MM.1S (cell line): ENCODE measurements around the gene MLH3.

Experiments
- DNase-seq: peaks from one replicate; pipeline ENCODE4 v3.0.0-alpha.2; 2015
- H2AFZ ChIP-seq: fragments of 300-600 bp; sonication (generic); 2 replicates; pipeline ENCODE4 v1.6.0; 2016; ENCODE audit warnings: antibody characterized with exemption, low read length
- H3F3A ChIP-seq: fragments of 300-600 bp; sonication (generic); 2 replicates; pipeline ENCODE4 v1.6.1; 2016; ENCODE audit warnings: mild to moderate bottlenecking, antibody characterized with exemption, low read length, moderate library complexity, mixed read lengths; ENCODE audit not compliant: insufficient read depth
- H3K27ac ChIP-seq: fragments of 300-600 bp; sonication (generic); 2 replicates; pipeline ENCODE4 v1.5.1; 2016; ENCODE audit warnings: mild to moderate bottlenecking, low read length
- H3K27me3 ChIP-seq: fragments of 300-600 bp; sonication (generic); replicated peaks from 2 replicates; pipeline ENCODE4 v1.6.0; 2016; ENCODE audit warnings: low read length; ENCODE audit not compliant: insufficient read depth
- H3K36me3 ChIP-seq: fragments of 300-600 bp; sonication (generic); replicated peaks from 2 replicates; pipeline ENCODE4 v1.6.1; 2016; ENCODE audit warnings: mild to moderate bottlenecking, low read length, mixed read lengths; ENCODE audit not compliant: insufficient read depth
- H3K4me1 ChIP-seq: fragments of 300-600 bp; sonication (generic); 2 replicates; pipeline ENCODE4 v1.6.1; 2016; ENCODE audit warnings: low read length, mixed read lengths
- H3K4me2 ChIP-seq: fragments of 300-600 bp; sonication (generic); 2 replicates; pipeline ENCODE4 v1.6.0; 2016; ENCODE audit warnings: low read depth, low read length
- H3K4me3 ChIP-seq: fragments of 300-600 bp; sonication (generic); 2 replicates; pipeline ENCODE4 v1.5.1; 2016; ENCODE audit warnings: low read length, mixed read lengths
- H3K79me2 ChIP-seq: fragments of 300-600 bp; sonication (generic); 2 replicates; pipeline ENCODE4 v1.6.1; 2016; ENCODE audit warnings: mixed run types, low read length, mixed read lengths
- H3K9ac ChIP-seq: fragments of 300-600 bp; sonication (generic); 2 replicates; pipeline ENCODE4 v1.6.1; 2016; ENCODE audit warnings: low read length, mixed read lengths
- H3K9me2 ChIP-seq: fragments of 300-600 bp; sonication (generic); replicated peaks from 2 replicates; pipeline ENCODE4 v1.6.1; 2016; ENCODE audit warnings: mild to moderate bottlenecking, low read length, mixed read lengths; ENCODE audit not compliant: insufficient read depth
- H3K9me3 ChIP-seq: fragments of 300-600 bp; sonication (generic); replicated peaks from 2 replicates; pipeline ENCODE4 v1.6.1; 2016; ENCODE audit warnings: mild to moderate bottlenecking, low read length, mixed read lengths; ENCODE audit not compliant: insufficient read depth
- H4K20me1 ChIP-seq: fragments of 300-600 bp; sonication (generic); 2 replicates; pipeline ENCODE4 v1.6.1; 2016; ENCODE audit warnings: mild to moderate bottlenecking, low read length, moderate library complexity, mixed read lengths; ENCODE audit not compliant: insufficient read depth
- CTCF ChIP-seq: fragments of 300-600 bp; sonication (generic); IDR thresholded peaks from 2 replicates; pipeline ENCODE4 v1.5.1; 2016; ENCODE audit warnings: antibody characterized with exemption, low read length, mixed read lengths
- EZH2 ChIP-seq: fragments of 300-600 bp; sonication (generic); optimal IDR thresholded peaks from 2 replicates; pipeline ENCODE3; 2017; ENCODE audit warnings: low read depth, mild to moderate bottlenecking, antibody characterized with exemption, low read length, mixed read lengths
- EZH2phosphoT487 ChIP-seq: fragments of 300-600 bp; sonication (generic); IDR thresholded peaks from 2 replicates; pipeline ENCODE4 v1.6.1; 2018; ENCODE audit warnings: antibody characterized with exemption, low read length

Gene MLH3

GRCh38 chr14:75070383-75070782 lies 19.1 kb upstream of the MLH3 start:
- no peak for DNase-seq
- Histone ChIP-seq H3K27me3 (no peaks in the 10 kb centered on the region), H4K20me1 (no peaks in the 10 kb centered on the region), H3K4me2 (peak overlapping the region; percentile 76; the same call in 1 of the 2 replicates), H3K79me2 (peaks cover 5% of the 10 kb centered on the region; the same call in 1 of the 2 replicates), H3F3A (no peaks in the 10 kb centered on the region), H3K36me3 (no peaks in the 10 kb centered on the region), H3K27ac (peak overlapping the region; percentile 79; the same call in 1 of the 2 replicates), H3K9me3 (no peaks in the 10 kb centered on the region), H3K4me3 (no peak overlapping the region; the same call in 1 of the 2 replicates), H2AFZ (no peak overlapping the region), H3K9me2 (no peaks in the 10 kb centered on the region), H3K9ac (no peak overlapping the region), H3K4me1 (0 out of 2 replicates have a peak, but pooled peaks cover 4% of the 10 kb centered on the region)
- TF ChIP-seq EZH2phosphoT487 (no peak), CTCF (no peak), EZH2 (no peak)

GRCh38 chr14:75069811-75070145 lies 18.5 kb upstream of the MLH3 start:
- Histone ChIP-seq H3K36me3 (no peaks in the 10 kb centered on the region), H3K4me2 (peak overlapping the region; percentile 76; the same call in 1 of the 2 replicates), H3K9me3 (no peaks in the 10 kb centered on the region), H3K9ac (peak overlapping the region; percentile 72), H3K79me2 (peaks cover 5% of the 10 kb centered on the region; the same call in 1 of the 2 replicates), H2AFZ (peak overlapping the region; percentile 84), H4K20me1 (no peaks in the 10 kb centered on the region), H3K4me1 (0 out of 2 replicates have a peak, but pooled peaks cover 4% of the 10 kb centered on the region), H3K27me3 (no peaks in the 10 kb centered on the region), H3K4me3 (peak overlapping the region; percentile 71), H3F3A (no peaks in the 10 kb centered on the region), H3K9me2 (no peaks in the 10 kb centered on the region), H3K27ac (peak overlapping the region; percentile 79; the same call in 1 of the 2 replicates)
- no peak for TF ChIP-seq EZH2
- TF ChIP-seq CTCF, result no peak
- no peak for TF ChIP-seq EZH2phosphoT487
- peak; percentile 20 for DNase-seq

- H3K4me3 ChIP-seq, result peak within 1 kb of the TSS; percentile 71
- peak within 1 kb of the TSS; percentile 79 for H3K27ac ChIP-seq
- H3K4me2 ChIP-seq, result peak within 1 kb of the TSS; percentile 76
- DNase-seq, result peak; percentile 72
- no peaks in the 10 kb centered on the region for H3F3A ChIP-seq
- peak within 1 kb of the TSS; percentile 84 for H2AFZ ChIP-seq
- peaks cover 5% of the 10 kb centered on the region; the same call in 1 of the 2 replicates for H3K79me2 ChIP-seq
- H3K9me3 ChIP-seq, result no peaks in the 10 kb centered on the region
- H3K4me1 ChIP-seq, result 0 out of 2 replicates have a peak, but pooled peaks cover 4% of the 10 kb centered on the region
- TF ChIP-seq EZH2 (no peak), CTCF (no peak), EZH2phosphoT487 (no peak)
- H3K27me3 ChIP-seq, result no peaks in the 10 kb centered on the region
- peak within 1 kb of the TSS; percentile 72 for H3K9ac ChIP-seq
- H3K36me3 ChIP-seq, result no peaks in the 10 kb centered on the region
- no peaks in the 10 kb centered on the region for H3K9me2 ChIP-seq
- H4K20me1 ChIP-seq, result no peaks in the 10 kb centered on the region
Measured at GRCh38 chr14:75069121-75069810, 18.0 kb upstream of the MLH3 start, which contains the start of gene ZC2HC1C. ZC2HC1C (plus strand) TSS chr14:75069641; CDS start chr14:75070574, 933 bp downstream.
